ENCODE measurements around the gene TCOF1. TPM values are rescaled to one million over a fixed set of nuclear protein-coding genes. Genes with fewer than 3 reads are reported as not detected.

Gene TCOF1
- total and polyA plus RNA-seq, 2 experiments from 2014 or later = 86.8 to 165 TPM

GRCh38 chr5:150406103-150406722, 48.7 kb downstream of the TCOF1 start:
- Histone ChIP-seq H3K27me3 (ENCODE audit: insufficient read depth) (no peaks in the 10 kb centered on the region), H3K4me2 (no peak overlapping the region), H3F3A (replicated peaks; ENCODE audit: low read depth) (peaks cover 3% of the 10 kb centered on the region; the same call in 1 of the 2 replicates), H3K79me2 (replicated peaks; ENCODE audit: insufficient read depth) (no peaks in the 10 kb centered on the region), H3K4me3 (no peak overlapping the region), H3K36me3 (ENCODE audit: insufficient read depth) (no peaks in the 10 kb centered on the region; the same call in 1 of the 2 replicates), H2AFZ (no peak overlapping the region), H3K27ac (ENCODE audit: low read depth) (no peak overlapping the region), H3K9me2 (ENCODE audit: insufficient read depth) (no peaks in the 10 kb centered on the region), H4K20me1 (replicated peaks; ENCODE audit: insufficient read depth) (no peaks in the 10 kb centered on the region; the same call in 1 of the 2 replicates), H3K4me1 (ENCODE audit: insufficient read depth) (peaks cover 16% of the 10 kb centered on the region; the same call in 1 of the 2 replicates)
- H3K27ac Mint-ChIP-seq = no peak overlapping the region
- DNase-seq (ENCODE audit: low spot score) = no peak
- H3K4me1 Mint-ChIP-seq = peaks cover 22% of the 10 kb centered on the region
- no peaks in the 10 kb centered on the region; the same call in 2 of the 3 replicates for H3K9me3 Mint-ChIP-seq
- peaks cover 13% of the 10 kb centered on the region for H3K27me3 Mint-ChIP-seq (ENCODE audit: insufficient read depth, low read depth, poor library complexity)
- no peak for TF ChIP-seq EZH2phosphoT487 (IDR thresholded peaks at IDR 0.05; ENCODE audit: unreplicated experiment)
- TF ChIP-seq POLR2AphosphoS5 (IDR thresholded peaks at IDR 0.05; ENCODE audit: low read depth) = no peak
- TF ChIP-seq ZNF331 (CRISPR knock-in tag; IDR thresholded peaks at IDR 0.05; ENCODE audit: low read depth) = no peak
- no peak for TF ChIP-seq CTCF (conservative IDR thresholded peaks at IDR 0.05; ENCODE audit: low read depth in 2 of 2)
- no peak for TF ChIP-seq ZNF114 (CRISPR knock-in tag; IDR thresholded peaks at IDR 0.05)
- no peak for TF ChIP-seq STAT1 (IDR thresholded peaks at IDR 0.05; ENCODE audit: unreplicated experiment)
- TF ChIP-seq ZNF462 (CRISPR knock-in tag; IDR thresholded peaks at IDR 0.05) = no peak
- no peak for TF ChIP-seq EZH2 (IDR thresholded peaks at IDR 0.05; ENCODE audit: low read depth, unreplicated experiment)
- peaks cover 9% of the 10 kb centered on the region for H3K36me3 Mint-ChIP-seq (ENCODE audit: low read depth)
- ATAC-seq = no peak
- no peak overlapping the region for H3K4me3 Mint-ChIP-seq

All from GM23338 (cell line).